ENCODE measurements around the gene BSG.
A peak's percentile ranks its signal among the peaks of the same experiment; 100 is the strongest.

BSG gene

DNA sequence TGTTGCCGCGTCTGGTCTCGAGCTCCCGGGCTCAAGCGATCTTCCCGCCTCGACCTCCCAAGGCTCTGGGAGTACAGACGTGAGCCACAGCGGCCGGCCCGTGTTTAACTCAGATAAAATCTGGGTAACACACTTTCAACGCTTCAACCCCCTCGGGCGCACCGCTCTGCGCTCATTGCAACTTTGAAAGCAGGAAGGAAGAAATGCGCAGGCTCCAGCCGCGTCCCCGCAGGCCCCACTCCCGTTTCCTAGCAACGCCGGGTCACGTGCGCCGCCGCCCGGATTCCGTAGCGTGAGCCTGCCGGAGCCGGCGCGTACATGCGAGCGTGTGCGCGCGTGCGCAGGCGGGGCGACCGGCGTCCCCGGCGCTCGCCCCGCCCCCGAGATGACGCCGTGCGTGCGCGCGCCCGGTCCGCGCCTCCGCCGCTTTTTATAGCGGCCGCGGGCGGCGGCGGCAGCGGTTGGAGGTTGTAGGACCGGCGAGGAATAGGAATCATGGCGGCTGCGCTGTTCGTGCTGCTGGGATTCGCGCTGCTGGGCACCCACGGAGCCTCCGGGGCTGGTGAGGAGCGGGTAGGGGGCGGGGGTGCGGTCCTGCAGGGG, at the start of gene BSG:
BSG (plus strand) TSS at position 457 of the 603 bp plus-strand sequence; CDS start at position 496, 39 bp downstream.
- Mint-ChIP-seq H3K9me3 (no peaks in the 10 kb centered on the region), H3K27ac (peak within 1 kb of the TSS; percentile 98), H3K4me3 (peak within 1 kb of the TSS; percentile 86 to 98), H3K27me3 (no peaks in the 10 kb centered on the region), H3K4me1 (peaks cover 27 to 56% of the 10 kb centered on the region in 2 donors), H3K36me3 (peaks cover 12 to 20% of the 10 kb centered on the region in 2 donors)
- ATAC-seq (replicated peaks) (peak; percentile 78 to 89), DNase-seq (peak; percentile 97)

- ATAC-seq (replicated peaks): no peak
- DNase-seq: no peak
- Mint-ChIP-seq H3K27me3 (peaks cover 11 to 18% of the 10 kb centered on the region in 2 donors), H3K9me3 (peaks cover 0 to 2% of the 10 kb centered on the region in 2 donors), H3K27ac (no peak overlapping the region), H3K4me1 (peaks cover 0 to 2% of the 10 kb centered on the region in 2 donors), H3K36me3 (peaks cover 3 to 9% of the 10 kb centered on the region in 2 donors), H3K4me3 (no peak overlapping the region)
These were observed 49.7 kb upstream of the BSG start for GRCh38 chr19:522726-523125.

- Mint-ChIP-seq H3K27me3 (peaks cover 15 to 18% of the 10 kb centered on the region in 2 donors), H3K9me3 (peaks cover 0 to 2% of the 10 kb centered on the region in 2 donors), H3K4me3 (no peak overlapping the region), H3K4me1 (peaks cover 0 to 2% of the 10 kb centered on the region in 2 donors), H3K36me3 (peaks cover 3 to 9% of the 10 kb centered on the region in 2 donors), H3K27ac (no peak overlapping the region)
- ATAC-seq (replicated peaks) (no peak), DNase-seq (no peak)
These were observed 48.2 kb upstream of the BSG start for GRCh38 chr19:524062-524674.

GRCh38 chr19:525029-525428, 47.4 kb upstream of the BSG start:
- DNase-seq (no peak), ATAC-seq (replicated peaks) (no peak)
- Mint-ChIP-seq H3K27ac (peak overlapping the region; percentile 85), H3K9me3 (peaks cover 0 to 2% of the 10 kb centered on the region in 2 donors), H3K4me3 (no peak overlapping the region), H3K36me3 (peaks cover 3 to 6% of the 10 kb centered on the region in 2 donors), H3K4me1 (peaks cover 1 to 2% of the 10 kb centered on the region in 2 donors), H3K27me3 (peaks cover 15 to 18% of the 10 kb centered on the region in 2 donors)

DNA sequence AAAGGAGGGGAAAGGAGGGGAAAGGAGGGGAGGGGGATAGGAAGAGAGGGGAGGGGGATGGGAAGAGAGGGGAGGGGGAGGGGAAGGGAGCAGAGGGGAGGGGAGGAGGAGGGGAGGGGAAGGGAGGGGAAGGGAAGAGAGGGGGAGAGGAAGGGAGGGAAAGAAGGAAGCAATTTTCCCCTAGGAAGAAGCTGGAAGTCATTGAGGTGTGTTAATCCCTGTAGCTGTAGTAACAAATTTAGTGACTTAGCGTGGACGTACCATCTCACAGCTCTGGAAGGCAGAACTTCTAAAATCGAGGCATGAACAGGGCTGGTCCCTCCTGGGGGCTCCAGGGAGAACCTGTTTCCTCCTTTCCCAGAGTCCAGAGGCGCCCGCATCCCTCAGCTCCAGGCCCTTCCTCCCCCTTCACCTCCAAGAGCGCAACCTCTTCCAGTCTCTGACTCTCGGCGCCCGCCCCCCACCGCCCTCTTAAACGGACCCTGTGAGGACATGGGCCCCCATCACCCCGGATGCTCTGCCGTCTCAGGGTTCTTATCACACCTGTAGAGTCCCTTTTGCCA, 46.5 kb upstream of the BSG start:
- Mint-ChIP-seq H3K4me1 (peaks cover 4 to 8% of the 10 kb centered on the region in 2 donors), H3K36me3 (peaks cover 2 to 4% of the 10 kb centered on the region in 2 donors), H3K27ac (no peak overlapping the region), H3K9me3 (peaks cover 0 to 2% of the 10 kb centered on the region in 2 donors), H3K4me3 (no peak overlapping the region), H3K27me3 (peaks cover 15 to 17% of the 10 kb centered on the region in 2 donors)
- ATAC-seq (replicated peaks): no peak
- DNase-seq: no peak

- no peaks in the 10 kb centered on the region for H3K9me3 Mint-ChIP-seq
- peak overlapping the region; percentile 86 to 91 for H3K4me3 Mint-ChIP-seq
- peaks cover 10 to 12% of the 10 kb centered on the region in 2 donors for H3K27me3 Mint-ChIP-seq
- DNase-seq (no peak), ATAC-seq (replicated peaks) (peak; percentile 1)
- H3K36me3 Mint-ChIP-seq: peaks cover 3 to 4% of the 10 kb centered on the region in 2 donors
- peak overlapping the region; percentile 91 for H3K27ac Mint-ChIP-seq
- peaks cover 15 to 31% of the 10 kb centered on the region in 2 donors for H3K4me1 Mint-ChIP-seq
These were observed 42.0 kb upstream of the BSG start for GRCh38 chr19:530134-531008.

- ATAC-seq (replicated peaks) (peak; percentile 70 to 82), DNase-seq (peak; percentile 82)
- peak overlapping the region; percentile 86 to 91 for H3K4me3 Mint-ChIP-seq
- peaks cover 7 to 8% of the 10 kb centered on the region in 2 donors for H3K27me3 Mint-ChIP-seq
- H3K4me1 Mint-ChIP-seq: peaks cover 15 to 31% of the 10 kb centered on the region in 2 donors
- no peaks in the 10 kb centered on the region for H3K9me3 Mint-ChIP-seq
- peaks cover 4 to 5% of the 10 kb centered on the region in 2 donors for H3K36me3 Mint-ChIP-seq
- peak overlapping the region; percentile 91 for H3K27ac Mint-ChIP-seq
These were observed 41.2 kb upstream of the BSG start for GRCh38 chr19:531009-531752.

- H3K27ac Mint-ChIP-seq: peak within 1 kb of the TSS; percentile 91
- DNase-seq (no peak), ATAC-seq (replicated peaks) (peak; percentile 41 to 44)
- H3K4me1 Mint-ChIP-seq: peaks cover 15 to 31% of the 10 kb centered on the region in 2 donors
- H3K4me3 Mint-ChIP-seq: peak within 1 kb of the TSS; percentile 86 to 91
- H3K27me3 Mint-ChIP-seq: peaks cover 4% of the 10 kb centered on the region in 2 donors
- H3K36me3 Mint-ChIP-seq: peaks cover 4 to 5% of the 10 kb centered on the region in 2 donors
- no peaks in the 10 kb centered on the region for H3K9me3 Mint-ChIP-seq
These were observed 40.4 kb upstream of the BSG start, which contains the start of gene CDC34 for GRCh38 chr19:531753-532560. Gene CDC34 (plus strand): TSS chr19:531760. CDS start chr19:531932, 172 bp downstream.

DNA sequence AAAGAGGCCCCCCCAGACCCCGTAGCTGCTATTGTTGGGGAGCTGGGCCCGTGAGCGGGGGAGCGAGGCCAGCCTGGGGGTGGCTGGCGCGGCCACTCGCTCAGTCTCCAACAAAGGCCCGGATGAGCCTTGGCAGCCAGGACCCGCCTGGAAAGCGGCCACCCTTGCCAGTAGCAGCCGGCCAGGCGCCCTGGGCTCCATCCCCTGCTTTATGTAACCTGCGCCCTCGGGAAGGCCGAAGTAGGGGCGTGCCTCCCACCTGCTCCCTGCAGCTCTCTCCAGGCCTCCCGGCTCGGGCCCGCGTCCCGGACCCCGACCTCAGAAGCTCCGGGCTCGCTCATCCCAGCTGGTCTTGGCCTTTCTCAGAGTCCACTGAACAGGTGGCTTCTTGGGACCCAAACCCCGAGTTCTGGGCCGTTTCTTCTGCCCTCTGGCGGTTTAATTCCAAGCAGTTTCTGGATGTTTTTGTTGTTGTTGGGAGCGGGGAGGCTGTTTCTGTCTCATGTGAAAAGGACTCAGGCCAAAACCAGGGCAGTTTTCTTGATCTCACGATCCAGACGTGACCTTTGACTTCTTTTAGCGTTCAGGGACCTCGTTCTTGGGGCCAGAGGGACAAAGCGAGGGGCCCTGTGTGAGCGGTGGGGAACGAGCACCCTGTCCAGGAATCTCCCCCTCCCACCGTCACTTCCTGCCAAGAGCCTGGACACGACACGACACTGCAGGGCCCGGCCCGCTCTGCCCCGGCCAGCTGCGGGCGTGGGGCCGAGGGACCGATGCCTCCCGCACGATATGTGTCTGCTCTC, 39.6 kb upstream of the BSG start:
- no peak for DNase-seq
- H3K4me3 Mint-ChIP-seq: peak overlapping the region; percentile 83 to 91
- H3K27me3 Mint-ChIP-seq: peaks cover 0 to 4% of the 10 kb centered on the region in 2 donors
- H3K27ac Mint-ChIP-seq: peak overlapping the region; percentile 75
- peak; percentile 2 to 8 for ATAC-seq (replicated peaks)
- H3K36me3 Mint-ChIP-seq: peaks cover 4 to 6% of the 10 kb centered on the region in 2 donors
- peaks cover 15 to 31% of the 10 kb centered on the region in 2 donors for H3K4me1 Mint-ChIP-seq
- H3K9me3 Mint-ChIP-seq: no peaks in the 10 kb centered on the region

DNA sequence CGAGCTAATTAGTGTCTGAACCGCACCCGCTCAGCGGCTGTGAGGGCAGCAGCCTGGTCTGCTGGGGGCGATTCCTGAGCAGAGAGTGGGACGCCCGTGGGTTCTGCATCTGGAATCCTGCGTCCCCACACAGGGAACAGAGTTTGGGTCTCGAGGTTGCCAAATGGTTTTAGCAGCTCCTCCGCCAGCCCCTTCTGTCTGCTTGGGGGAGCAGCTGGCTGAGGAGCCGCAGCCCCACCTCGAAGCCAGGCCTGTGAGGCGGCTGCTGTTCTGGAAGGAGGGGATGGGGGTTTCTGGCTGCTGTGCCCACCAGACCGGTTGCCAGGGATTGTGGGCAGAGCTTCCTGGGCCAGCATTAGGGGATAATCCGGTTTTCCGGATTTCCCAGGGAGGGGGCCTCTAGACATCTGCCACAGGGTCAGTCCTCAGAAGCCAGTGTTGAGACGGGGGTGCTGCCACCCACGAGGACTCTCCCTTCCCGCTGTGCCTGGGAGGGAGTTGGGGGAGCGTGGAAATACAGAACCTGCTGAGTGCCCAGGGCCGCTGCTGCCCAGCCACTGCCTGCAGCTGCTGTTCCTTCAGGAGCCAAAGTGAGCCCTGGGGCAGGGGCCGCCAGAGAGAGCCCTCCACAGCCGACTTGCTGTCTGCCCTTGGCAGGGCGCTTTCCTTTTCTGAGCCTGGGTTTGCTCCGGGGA, 38.9 kb upstream of the BSG start:
- Mint-ChIP-seq H3K9me3 (no peaks in the 10 kb centered on the region), H3K4me3 (peak overlapping the region; percentile 83 to 91), H3K36me3 (peaks cover 9 to 13% of the 10 kb centered on the region in 2 donors), H3K27me3 (peaks cover 0 to under 1% of the 10 kb centered on the region in 2 donors), H3K27ac (peak overlapping the region; percentile 67), H3K4me1 (peaks cover 17 to 31% of the 10 kb centered on the region in 2 donors)
- no peak for ATAC-seq (replicated peaks)
- DNase-seq: no peak

DNA sequence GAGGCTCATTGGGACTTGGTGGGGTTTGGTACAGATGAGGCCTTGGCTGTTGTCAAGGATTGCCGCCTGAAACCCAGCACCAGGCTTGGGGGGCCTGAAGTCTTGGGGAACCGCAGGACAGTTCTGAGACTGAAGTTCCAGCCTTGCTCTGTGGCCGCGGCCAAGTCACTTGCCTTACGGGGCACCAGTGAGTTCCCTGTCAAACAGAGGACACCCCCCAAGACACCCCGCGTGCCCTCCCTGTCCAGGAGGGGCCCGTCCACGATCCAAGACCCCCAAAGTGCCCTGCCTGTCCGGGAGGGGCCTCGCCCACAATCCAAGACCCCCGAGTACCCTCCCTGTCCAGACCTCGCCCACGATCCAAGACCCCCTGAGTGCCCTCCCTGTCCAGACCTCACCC, 38.3 kb upstream of the BSG start:
- Mint-ChIP-seq H3K4me3 (no peak overlapping the region), H3K27me3 (no peaks in the 10 kb centered on the region)
- no peak for ATAC-seq (replicated peaks)

More for the DNA sequence above, 38.3 kb upstream of the BSG start:
- Mint-ChIP-seq H3K4me1 (peaks cover 17 to 31% of the 10 kb centered on the region in 2 donors), H3K9me3 (no peaks in the 10 kb centered on the region), H3K27ac (no peak overlapping the region), H3K36me3 (peaks cover 14 to 17% of the 10 kb centered on the region in 2 donors)
- no peak for DNase-seq

All from stimulated activated naive B cell treated with anti-CD40 and anti-IgM and Interleukin-4, amounts not matched to agents 10 μg/mL and 1 μg/mL and 100 μg/mL, for 72 hours (primary cell).